GM12878 (cell line): ENCODE results near the gene NKX2-8. TPM values are rescaled to one million over a fixed set of nuclear protein-coding genes. Genes with fewer than 3 reads are reported as not detected.

ENCODE experiments used
- ATAC-seq: fragments of 200-7000 bp; cut with Tn5 transposase; 3 replicates; pipeline ENCODE4 v1.9.1; 2020; ENCODE audit warnings: mild to moderate bottlenecking, moderate library complexity
- BruUV-seq: library from RNA; stranded (reverse); fragments of 400-500 nt; replicated peaks from 2 replicates; lab custom pipeline; 2021; lab: Mats Ljungman, UMichigan
- CTCF ChIA-PET: fragments of 300-600 bp; sonication (Branson Sonifier 250); formaldehyde crosslinking; extraction: SDS; loops from one replicate; lab custom pipeline; 2021; ENCODE audit warnings: inconsistent platforms; lab: Yijun Ruan, JAX
- POLR2A ChIA-PET: fragments of 350-600 bp; formaldehyde crosslinking; extraction: SDS; loops from one replicate; lab custom pipeline; 2021; ENCODE audit warnings: inconsistent platforms; lab: Charles Lee
- RAD21 ChIA-PET: fragments of 300-600 bp; sonication (Branson Sonifier 250); formaldehyde crosslinking; loops from one replicate; lab custom pipeline; 2023; ENCODE audit warnings: antibody characterized with exemption; ENCODE audit not compliant: unreplicated experiment; lab: Charles Lee
- SMC1A ChIA-PET: fragments of 300-600 bp; sonication (Branson Sonifier 250); formaldehyde crosslinking; loops from one replicate; lab custom pipeline; 2023; ENCODE audit not compliant: unreplicated experiment, uncharacterized antibody; lab: Charles Lee
- DNase-seq: peaks from one replicate; pipeline ENCODE4 v3.0.0-alpha.2; 2011; ENCODE audit warnings: low read depth, low spot score
- FAIRE-seq: peaks from 3 replicates; lab custom pipeline; 2011; peaks lifted over from hg19 to GRCh38; lab: Jason Lieb, UNC
- H2AFZ ChIP-seq: 2 replicates; pipeline ENCODE4 v1.6.0; 2011; ENCODE audit warnings: low read depth, low read length, control low read depth; ENCODE audit not compliant: control insufficient read depth
- H3K27ac ChIP-seq: 2 replicates; pipeline ENCODE4 v1.5.1; 2011; ENCODE audit warnings: control low read depth; ENCODE audit not compliant: control insufficient read depth, insufficient read depth
- H3K27me3 ChIP-seq, 2 experiments: replicated peaks in 1 of 2; 2 replicates each; pipeline versions ENCODE4 v1.6.0 to v1.6.1; 2011; ENCODE audit warnings: low read length in 1 of 2; ENCODE audit not compliant: control insufficient read depth in 2 of 2, insufficient read depth in 2 of 2
- H3K36me3 ChIP-seq, 2 experiments: 2 replicates each; pipeline ENCODE4 v1.5.1; 2011; ENCODE audit warnings: low read length in 1 of 2; ENCODE audit not compliant: control insufficient read depth in 2 of 2, insufficient read depth in 2 of 2
- H3K4me1 ChIP-seq: 2 replicates; pipeline ENCODE4 v1.6.1; 2011; ENCODE audit warnings: mild to moderate bottlenecking, low read length, moderate library complexity, mixed read lengths; ENCODE audit not compliant: control insufficient read depth, insufficient read depth
- H3K4me2 ChIP-seq: 2 replicates; pipeline ENCODE4 v1.6.0; 2011; ENCODE audit warnings: control low read depth; ENCODE audit not compliant: control insufficient read depth, insufficient read depth
- H3K4me3 ChIP-seq: fragments of 200-600 bp; sonication (generic); 2 replicates; pipeline ENCODE4 v1.5.1; 2016
- H3K79me2 ChIP-seq: 2 replicates; pipeline ENCODE4 v1.6.0; 2011; ENCODE audit warnings: low read length; ENCODE audit not compliant: control insufficient read depth, insufficient read depth
- H3K9ac ChIP-seq: 2 replicates; pipeline ENCODE4 v1.8.0; 2011; ENCODE audit warnings: low read length, control low read depth, mixed read lengths; ENCODE audit not compliant: control insufficient read depth, insufficient read depth
- H3K9me3 ChIP-seq: replicated peaks from 3 replicates; pipeline ENCODE4 v1.5.1; 2011; ENCODE audit warnings: mild to moderate bottlenecking, low read length; ENCODE audit not compliant: control insufficient read depth, insufficient read depth
- H4K20me1 ChIP-seq: 2 replicates; pipeline ENCODE4 v1.6.0; 2011; ENCODE audit not compliant: control insufficient read depth, insufficient read depth
- CEBPB ChIP-seq, 2 experiments: fragments of 150-350 bp in 1 of 2; IDR thresholded peaks; 2 replicates each; pipeline ENCODE4 v1.6.1; 2012 to 2014; ENCODE audit warnings: low read depth in 2 of 2, low read length in 2 of 2, borderline replicate concordance in 1 of 2, inconsistent platforms in 1 of 2
- CREB1 ChIP-seq: IDR thresholded peaks from 2 replicates; pipeline ENCODE4 v1.6.1; 2012; ENCODE audit warnings: low read depth, mild to moderate bottlenecking, inconsistent platforms
- EZH2 ChIP-seq: IDR thresholded peaks from 2 replicates; pipeline ENCODE4 v1.6.1; 2012; ENCODE audit warnings: low read depth, mild to moderate bottlenecking, control low read depth, inconsistent platforms, low read length, borderline replicate concordance; ENCODE audit not compliant: control insufficient read depth
- GATAD2B ChIP-seq: fragments of 450-650 bp; conservative IDR thresholded peaks from 2 replicates; pipeline ENCODE4 v1.6.1; 2017; ENCODE audit warnings: low read depth, mild to moderate bottlenecking, moderate library complexity
- IRF4 ChIP-seq: IDR thresholded peaks from 2 replicates; pipeline ENCODE4 v1.6.1; 2011; ENCODE audit warnings: low read depth, low read length
- MEF2B ChIP-seq: fragments of 450-650 bp; IDR thresholded peaks from 2 replicates; pipeline ENCODE4 v1.6.1; 2018; ENCODE audit warnings: mild to moderate bottlenecking, moderate library complexity; ENCODE audit not compliant: partially characterized antibody, poor library complexity, severe bottlenecking
- POLR2AphosphoS2 ChIP-seq: IDR thresholded peaks from 2 replicates; pipeline ENCODE4 v1.6.1; 2011; ENCODE audit warnings: low read depth, mild to moderate bottlenecking, low read length, improper control_type of control experiment, moderate library complexity
- SPI1 ChIP-seq: IDR thresholded peaks from 2 replicates; pipeline ENCODE4 v1.6.1; 2011; ENCODE audit warnings: low read depth, mild to moderate bottlenecking, low read length, moderate library complexity, borderline replicate concordance; ENCODE audit not compliant: insufficient read depth
- ZNF207 ChIP-seq: fragments of 450-650 bp; IDR thresholded peaks from 2 replicates; pipeline ENCODE4 v1.6.1; 2014; ENCODE audit warnings: antibody characterized with exemption, mild to moderate bottlenecking, borderline replicate concordance
- WGBS: methylation state at CpG from one replicate; pipeline ENCODE4 v1.1.6; 2016; ENCODE audit warnings: low lambda C conversion rate; ENCODE audit not compliant: insufficient replicate concordance, insufficient coverage; ENCODE audit errors: missing lambda C conversion rate; 5-methylcytosine and 5-hydroxymethylcytosine counted together
- in situ Hi-C: fragments of 300-500 bp; cut with MboI; formaldehyde crosslinking; loops from 9 replicates; pipeline ENCODE4 v1.14.3; 2018; ENCODE audit warnings: mixed read lengths
- intact Hi-C: fragments of 100-400 bp; cut with micrococcal nuclease; formaldehyde crosslinking; loops from one replicate; pipeline ENCODE4 v1.14.2; 2022; ENCODE audit not compliant: unreplicated experiment
- polyA plus RNA-seq, 11 experiments: library from polyadenylated mRNA; depleted of rRNA in 4 of 11; unstranded in 6 of 11; stranded (reverse) in 5 of 11; fragments of >200 nt; fragmentation: Nextera tagmentation in 4 of 11; fragmentation: Illumina TruSeq in 1 of 11; extraction: Ambion mirVana in 4 of 11; extraction: Trizol in 1 of 11; gene quantifications; 1 replicate in 1 of 11; 2 replicates in 10 of 11; pipeline versions ENCODE4 v1.2.1 to v1.2.3, GENCODE V29; 2011 to 2016; ENCODE audit warnings: inconsistent platforms in 2 of 11, missing spikeins in 2 of 11, low read depth in 1 of 11
- total RNA-seq, 4 experiments: library from RNA; depleted of rRNA in 3 of 4; stranded (reverse); fragments of >200 nt in 3 of 4; fragmentation: Illumina TruSeq in 1 of 4; extraction: Trizol in 1 of 4; gene quantifications; 2 replicates each; pipeline versions ENCODE4 v1.2.1 to v1.2.3, GENCODE V29; 2013 to 2021
- TF ChIP-seq, protein P1 (sequence below): IDR thresholded peaks from 2 replicates; pipeline ENCODE4 v1.6.1; 2011; ENCODE audit warnings: borderline replicate concordance, low read depth, mild to moderate bottlenecking, moderate library complexity, low read length; ENCODE audit not compliant: insufficient read depth, poor library complexity, severe bottlenecking
- TF ChIP-seq, protein P2 (sequence below): fragments of 450-650 bp; IDR thresholded peaks from 2 replicates; pipeline ENCODE4 v1.6.1; 2017; ENCODE audit warnings: mild to moderate bottlenecking, low read depth, inconsistent platforms; ENCODE audit not compliant: poor library complexity, severe bottlenecking
- TF ChIP-seq, protein P3 (sequence below): fragments of 450-650 bp; IDR thresholded peaks from 2 replicates; pipeline ENCODE4 v1.6.1; 2018; ENCODE audit warnings: borderline replicate concordance, mild to moderate bottlenecking; ENCODE audit not compliant: partially characterized antibody
- TF ChIP-seq, protein P4 (sequence below): IDR thresholded peaks from 2 replicates; pipeline ENCODE4 v1.6.1; 2011; ENCODE audit warnings: mild to moderate bottlenecking, low read depth, low read length, moderate library complexity; ENCODE audit not compliant: insufficient replicate concordance

The NKX2-8 gene
- total and polyA plus RNA-seq, 10 of the 15 experiments (the other 5 are each of a cell fraction or from before 2014, with no cell fraction given) = not detected

DNA sequence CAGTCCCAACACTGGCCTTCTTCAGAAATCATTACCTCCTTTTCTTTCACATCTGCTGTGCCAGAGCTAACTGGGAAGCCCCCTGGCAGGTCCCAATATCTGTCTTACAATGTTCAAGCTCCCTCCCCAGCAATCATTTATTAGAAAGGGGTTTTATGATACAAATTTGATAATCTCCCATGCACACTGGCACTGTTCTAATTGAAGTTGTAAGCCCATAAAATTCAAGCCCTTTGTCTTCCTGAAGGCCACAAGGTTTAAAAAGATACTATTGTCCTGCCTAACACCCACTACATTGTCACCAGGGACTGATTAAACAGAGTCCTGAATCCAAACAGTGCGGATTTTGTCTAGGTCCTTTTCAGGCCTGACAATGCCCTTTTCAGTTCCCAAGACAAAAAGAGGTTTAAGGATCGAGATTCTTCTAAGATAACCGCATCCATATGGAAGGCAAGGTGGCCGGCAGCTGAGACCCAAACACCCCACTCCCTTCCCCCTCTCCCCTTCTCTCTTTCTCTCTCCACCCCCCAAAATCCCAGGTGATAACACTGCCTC, 3.3 kb downstream of the NKX2-8 start:
- Histone ChIP-seq H3K27ac (no peak overlapping the region), H3K4me2 (no peak overlapping the region), H3K36me3 (no peaks in the 10 kb centered on the region), H3K4me1 (no peaks in the 10 kb centered on the region), H3K79me2 (no peaks in the 10 kb centered on the region), H2AFZ (no peak overlapping the region), H3K4me3 (no peak overlapping the region), H3K27me3 (peaks cover 0 to 5% of the 10 kb centered on the region in 2 experiments; a peak in 3 of 4 replicates), H3K9ac (no peak overlapping the region), H4K20me1 (no peaks in the 10 kb centered on the region), H3K9me3 (no peaks in the 10 kb centered on the region; the same call in 2 of the 3 replicates)
- no TSS peak for BruUV-seq
- ATAC-seq = no peak
- no peak for FAIRE-seq
- ChIA-PET RAD21 (no interaction called here), SMC1A (no interaction called here), POLR2A (no interaction called here), CTCF (interaction anchor here (1.1 kb wide), 1 partner anchor 26 kb away, joined by 3 read pairs; no protein-coding TSS in a partner anchor)
- no peak for DNase-seq
- intact Hi-C loops (no loop called here), in situ Hi-C loops (no loop called here)
- TF ChIP-seq, protein P1, sequence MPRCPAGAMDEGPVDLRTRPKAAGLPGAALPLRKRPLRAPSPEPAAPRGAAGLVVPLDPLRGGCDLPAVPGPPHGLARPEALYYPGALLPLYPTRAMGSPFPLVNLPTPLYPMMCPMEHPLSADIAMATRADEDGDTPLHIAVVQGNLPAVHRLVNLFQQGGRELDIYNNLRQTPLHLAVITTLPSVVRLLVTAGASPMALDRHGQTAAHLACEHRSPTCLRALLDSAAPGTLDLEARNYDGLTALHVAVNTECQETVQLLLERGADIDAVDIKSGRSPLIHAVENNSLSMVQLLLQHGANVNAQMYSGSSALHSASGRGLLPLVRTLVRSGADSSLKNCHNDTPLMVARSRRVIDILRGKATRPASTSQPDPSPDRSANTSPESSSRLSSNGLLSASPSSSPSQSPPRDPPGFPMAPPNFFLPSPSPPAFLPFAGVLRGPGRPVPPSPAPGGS = no peak
- TF ChIP-seq GATAD2B = no peak
- TF ChIP-seq EZH2 = no peak
- TF ChIP-seq IRF4 = no peak
- TF ChIP-seq, protein P2, sequence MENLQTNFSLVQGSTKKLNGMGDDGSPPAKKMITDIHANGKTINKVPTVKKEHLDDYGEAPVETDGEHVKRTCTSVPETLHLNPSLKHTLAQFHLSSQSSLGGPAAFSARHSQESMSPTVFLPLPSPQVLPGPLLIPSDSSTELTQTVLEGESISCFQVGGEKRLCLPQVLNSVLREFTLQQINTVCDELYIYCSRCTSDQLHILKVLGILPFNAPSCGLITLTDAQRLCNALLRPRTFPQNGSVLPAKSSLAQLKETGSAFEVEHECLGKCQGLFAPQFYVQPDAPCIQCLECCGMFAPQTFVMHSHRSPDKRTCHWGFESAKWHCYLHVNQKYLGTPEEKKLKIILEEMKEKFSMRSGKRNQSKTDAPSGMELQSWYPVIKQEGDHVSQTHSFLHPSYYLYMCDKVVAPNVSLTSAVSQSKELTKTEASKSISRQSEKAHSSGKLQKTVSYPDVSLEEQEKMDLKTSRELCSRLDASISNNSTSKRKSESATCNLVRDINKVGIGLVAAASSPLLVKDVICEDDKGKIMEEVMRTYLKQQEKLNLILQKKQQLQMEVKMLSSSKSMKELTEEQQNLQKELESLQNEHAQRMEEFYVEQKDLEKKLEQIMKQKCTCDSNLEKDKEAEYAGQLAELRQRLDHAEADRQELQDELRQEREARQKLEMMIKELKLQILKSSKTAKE = no peak
- no peak for TF ChIP-seq POLR2AphosphoS2
- TF ChIP-seq, protein P3, sequence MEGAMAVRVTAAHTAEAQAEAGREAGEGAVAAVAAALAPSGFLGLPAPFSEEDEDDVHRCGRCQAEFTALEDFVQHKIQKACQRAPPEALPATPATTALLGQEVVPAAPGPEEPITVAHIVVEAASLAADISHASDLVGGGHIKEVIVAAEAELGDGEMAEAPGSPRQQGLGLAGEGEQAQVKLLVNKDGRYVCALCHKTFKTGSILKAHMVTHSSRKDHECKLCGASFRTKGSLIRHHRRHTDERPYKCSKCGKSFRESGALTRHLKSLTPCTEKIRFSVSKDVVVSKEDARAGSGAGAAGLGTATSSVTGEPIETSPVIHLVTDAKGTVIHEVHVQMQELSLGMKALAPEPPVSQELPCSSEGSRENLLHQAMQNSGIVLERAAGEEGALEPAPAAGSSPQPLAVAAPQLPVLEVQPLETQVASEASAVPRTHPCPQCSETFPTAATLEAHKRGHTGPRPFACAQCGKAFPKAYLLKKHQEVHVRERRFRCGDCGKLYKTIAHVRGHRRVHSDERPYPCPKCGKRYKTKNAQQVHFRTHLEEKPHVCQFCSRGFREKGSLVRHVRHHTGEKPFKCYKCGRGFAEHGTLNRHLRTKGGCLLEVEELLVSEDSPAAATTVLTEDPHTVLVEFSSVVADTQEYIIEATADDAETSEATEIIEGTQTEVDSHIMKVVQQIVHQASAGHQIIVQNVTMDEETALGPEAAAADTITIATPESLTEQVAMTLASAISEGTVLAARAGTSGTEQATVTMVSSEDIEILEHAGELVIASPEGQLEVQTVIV = no peak
- TF ChIP-seq CEBPB (IDR thresholded peaks at IDR 0.05; ENCODE audit: borderline replicate concordance in 1 of 2, low read depth in 2 of 2, low read length in 2 of 2) = no peak
- TF ChIP-seq CREB1 = no peak
- TF ChIP-seq ZNF207 = no peak
- no peak for TF ChIP-seq SPI1
- no peak for TF ChIP-seq MEF2B
- TF ChIP-seq, protein P4, sequence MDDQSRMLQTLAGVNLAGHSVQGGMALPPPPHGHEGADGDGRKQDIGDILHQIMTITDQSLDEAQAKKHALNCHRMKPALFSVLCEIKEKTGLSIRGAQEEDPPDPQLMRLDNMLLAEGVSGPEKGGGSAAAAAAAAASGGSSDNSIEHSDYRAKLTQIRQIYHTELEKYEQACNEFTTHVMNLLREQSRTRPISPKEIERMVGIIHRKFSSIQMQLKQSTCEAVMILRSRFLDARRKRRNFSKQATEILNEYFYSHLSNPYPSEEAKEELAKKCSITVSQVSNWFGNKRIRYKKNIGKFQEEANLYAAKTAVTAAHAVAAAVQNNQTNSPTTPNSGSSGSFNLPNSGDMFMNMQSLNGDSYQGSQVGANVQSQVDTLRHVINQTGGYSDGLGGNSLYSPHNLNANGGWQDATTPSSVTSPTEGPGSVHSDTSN = no peak
- WGBS = 3% methylated on average over 4 of the region's 4 CpGs
